Epithelial cell of proximal tubule (primary cell): ENCODE measurements around the gene MDC1. TPM values are rescaled to one million over a fixed set of nuclear protein-coding genes. Genes with fewer than 3 reads are reported as not detected.
A peak's percentile ranks its signal among the peaks of the same experiment; 100 is the strongest.

ENCODE experiments used
- DNase-seq: peaks from one replicate; pipeline ENCODE4 v3.0.0-alpha.2; 2011; ENCODE audit warnings: low read depth
- H3K4me3 ChIP-seq: 2 replicates; pipeline ENCODE4 v1.5.1; 2011; ENCODE audit warnings: low read depth, mild to moderate bottlenecking, low read length
- total RNA-seq: library from RNA; depleted of rRNA; stranded (reverse); fragments of >200 nt; gene quantifications from 2 replicates; pipeline ENCODE4 v1.2.3, GENCODE V29; 2015
- TF ChIP-seq, protein P1 (sequence below): conservative IDR thresholded peaks from 2 replicates; pipeline ENCODE4 v1.5.1; 2012; ENCODE audit warnings: low read depth, mild to moderate bottlenecking, low read length

Gene MDC1
- total RNA-seq, 1 donor from 2014 or later, result 11.4 TPM

- TF ChIP-seq, protein P1, sequence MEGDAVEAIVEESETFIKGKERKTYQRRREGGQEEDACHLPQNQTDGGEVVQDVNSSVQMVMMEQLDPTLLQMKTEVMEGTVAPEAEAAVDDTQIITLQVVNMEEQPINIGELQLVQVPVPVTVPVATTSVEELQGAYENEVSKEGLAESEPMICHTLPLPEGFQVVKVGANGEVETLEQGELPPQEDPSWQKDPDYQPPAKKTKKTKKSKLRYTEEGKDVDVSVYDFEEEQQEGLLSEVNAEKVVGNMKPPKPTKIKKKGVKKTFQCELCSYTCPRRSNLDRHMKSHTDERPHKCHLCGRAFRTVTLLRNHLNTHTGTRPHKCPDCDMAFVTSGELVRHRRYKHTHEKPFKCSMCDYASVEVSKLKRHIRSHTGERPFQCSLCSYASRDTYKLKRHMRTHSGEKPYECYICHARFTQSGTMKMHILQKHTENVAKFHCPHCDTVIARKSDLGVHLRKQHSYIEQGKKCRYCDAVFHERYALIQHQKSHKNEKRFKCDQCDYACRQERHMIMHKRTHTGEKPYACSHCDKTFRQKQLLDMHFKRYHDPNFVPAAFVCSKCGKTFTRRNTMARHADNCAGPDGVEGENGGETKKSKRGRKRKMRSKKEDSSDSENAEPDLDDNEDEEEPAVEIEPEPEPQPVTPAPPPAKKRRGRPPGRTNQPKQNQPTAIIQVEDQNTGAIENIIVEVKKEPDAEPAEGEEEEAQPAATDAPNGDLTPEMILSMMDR, result peak; percentile 30
- H3K4me3 ChIP-seq, result peak overlapping the region; percentile 94
- DNase-seq, result no peak
These were observed 31.7 kb downstream of the MDC1 start for GRCh38 chr6:30685157-30686008.

DNA sequence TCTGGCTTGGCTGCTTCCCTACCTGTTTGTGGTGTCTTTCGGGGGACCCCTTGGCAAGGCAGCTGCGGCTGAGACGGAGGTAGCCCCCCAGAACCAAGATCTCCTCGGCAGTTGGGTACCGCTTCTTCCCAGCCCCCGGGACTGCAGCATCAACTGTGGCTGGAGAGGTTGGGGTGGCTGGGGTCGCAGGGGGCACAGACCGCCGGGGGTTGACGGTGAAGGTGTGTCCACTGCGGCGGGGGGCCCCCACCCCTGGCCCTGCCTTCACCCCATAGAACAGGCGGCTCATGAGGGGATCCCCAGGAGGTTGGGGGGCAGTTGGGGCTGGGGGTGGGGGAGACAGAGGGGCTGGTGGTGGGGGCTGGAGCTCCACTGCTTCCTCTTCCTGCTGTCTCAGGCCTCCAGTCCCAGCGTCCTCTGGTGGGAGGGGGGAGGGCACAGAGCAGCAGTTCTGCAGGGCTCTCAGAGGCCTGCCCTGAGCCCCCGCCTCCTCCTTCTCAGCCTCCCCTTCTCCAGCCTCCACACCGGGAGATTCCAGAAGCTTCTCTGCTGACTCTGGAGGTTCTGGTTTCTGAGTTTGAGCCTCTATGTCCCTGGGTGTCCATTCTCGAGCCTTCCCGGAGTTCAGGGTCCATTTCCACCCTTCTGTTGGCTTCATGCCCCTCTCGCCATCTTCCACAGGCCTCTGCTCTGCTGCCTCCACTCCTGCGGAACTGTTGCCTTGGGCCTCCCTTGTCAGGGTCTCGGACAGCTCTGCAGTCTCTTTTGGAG, 32.5 kb downstream of the MDC1 start:
- TF ChIP-seq, protein P1, result no peak
- DNase-seq, result no peak
- peak overlapping the region; percentile 94 for H3K4me3 ChIP-seq

DNA sequence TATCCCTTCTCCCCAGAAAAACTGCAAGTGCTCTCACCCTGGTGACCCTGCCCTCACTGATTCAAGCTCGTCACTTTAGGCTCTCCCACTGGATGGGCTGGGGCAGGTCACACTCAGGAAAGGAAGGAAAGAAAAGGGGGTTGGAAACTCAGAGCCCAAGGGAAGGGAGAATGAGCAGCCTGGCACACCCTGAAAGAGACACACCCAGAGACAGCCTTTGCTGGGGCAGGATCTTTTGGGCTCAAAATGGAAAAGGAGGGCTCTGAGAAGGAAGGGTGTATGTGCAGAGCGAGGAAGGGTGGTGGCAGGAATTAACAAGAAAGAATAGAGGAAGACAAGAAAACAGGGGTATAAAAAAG, 33.1 kb downstream of the MDC1 start:
- no peak for DNase-seq

DNA sequence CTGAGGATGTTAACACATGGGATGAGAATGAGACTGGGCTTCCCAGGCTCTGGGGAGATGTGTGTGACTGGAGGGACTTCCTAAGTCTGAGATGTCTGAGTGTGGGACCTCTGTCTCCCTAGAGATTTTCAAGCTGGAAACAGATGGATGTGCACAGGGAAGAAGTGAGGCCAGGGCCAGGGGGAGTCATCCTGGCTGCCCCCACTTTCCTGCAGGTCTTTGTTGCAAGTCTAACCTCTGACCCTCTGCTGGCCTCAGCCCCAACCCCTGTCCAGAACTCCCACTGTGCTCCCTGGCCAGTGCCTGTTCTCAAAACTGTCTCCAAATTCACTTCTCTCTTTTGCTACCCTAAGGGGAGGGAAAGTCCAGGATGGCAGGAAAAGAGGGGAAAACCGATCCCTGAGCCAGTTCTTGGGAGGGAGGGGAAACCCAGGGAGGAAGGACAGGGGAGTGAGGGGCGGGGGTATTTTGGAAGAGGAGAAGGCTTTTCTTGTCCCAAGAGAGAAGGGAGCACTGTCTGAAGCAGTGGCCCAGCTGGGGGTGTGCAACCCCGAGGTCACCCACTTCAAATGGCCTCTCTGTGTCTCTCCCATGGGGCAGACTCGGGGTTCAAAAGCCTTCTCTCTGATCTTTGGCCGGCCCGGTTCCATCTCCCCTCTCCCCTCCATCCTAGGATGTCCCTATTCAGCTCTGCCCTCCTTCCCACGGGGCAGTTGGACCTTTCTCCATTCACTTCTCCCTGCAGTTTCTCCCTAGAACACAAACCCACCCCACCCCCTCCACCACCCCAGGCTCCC, 33.7 kb downstream of the MDC1 start:
- H3K4me3 ChIP-seq, result peak overlapping the region; percentile 94
- TF ChIP-seq, protein P1, result no peak
- no peak for DNase-seq

More for the DNA sequence above, 33.1 kb downstream of the MDC1 start:
- TF ChIP-seq, protein P1, result no peak
- H3K4me3 ChIP-seq, result peak overlapping the region; percentile 94

GRCh38 chr6:30682143-30683117, 34.7 kb downstream of the MDC1 start:
- H3K4me3 ChIP-seq, result peak overlapping the region; percentile 94
- TF ChIP-seq, protein P1, result no peak
- no peak for DNase-seq

- DNase-seq, result no peak
- peak overlapping the region; percentile 94 for H3K4me3 ChIP-seq
- TF ChIP-seq, protein P1, result no peak
These were observed 35.3 kb downstream of the MDC1 start for GRCh38 chr6:30681766-30682142.
